ENCODE measurements around the gene SMDT1. TPM values are rescaled to one million over a fixed set of nuclear protein-coding genes. Genes with fewer than 3 reads are reported as not detected.

The SMDT1 gene
- total and polyA plus RNA-seq, 9 of the 15 experiments (the other 6 are each of a cell fraction or from before 2014, with no cell fraction given), result 7.9 to 65.2 (median 14.3) TPM

DNA sequence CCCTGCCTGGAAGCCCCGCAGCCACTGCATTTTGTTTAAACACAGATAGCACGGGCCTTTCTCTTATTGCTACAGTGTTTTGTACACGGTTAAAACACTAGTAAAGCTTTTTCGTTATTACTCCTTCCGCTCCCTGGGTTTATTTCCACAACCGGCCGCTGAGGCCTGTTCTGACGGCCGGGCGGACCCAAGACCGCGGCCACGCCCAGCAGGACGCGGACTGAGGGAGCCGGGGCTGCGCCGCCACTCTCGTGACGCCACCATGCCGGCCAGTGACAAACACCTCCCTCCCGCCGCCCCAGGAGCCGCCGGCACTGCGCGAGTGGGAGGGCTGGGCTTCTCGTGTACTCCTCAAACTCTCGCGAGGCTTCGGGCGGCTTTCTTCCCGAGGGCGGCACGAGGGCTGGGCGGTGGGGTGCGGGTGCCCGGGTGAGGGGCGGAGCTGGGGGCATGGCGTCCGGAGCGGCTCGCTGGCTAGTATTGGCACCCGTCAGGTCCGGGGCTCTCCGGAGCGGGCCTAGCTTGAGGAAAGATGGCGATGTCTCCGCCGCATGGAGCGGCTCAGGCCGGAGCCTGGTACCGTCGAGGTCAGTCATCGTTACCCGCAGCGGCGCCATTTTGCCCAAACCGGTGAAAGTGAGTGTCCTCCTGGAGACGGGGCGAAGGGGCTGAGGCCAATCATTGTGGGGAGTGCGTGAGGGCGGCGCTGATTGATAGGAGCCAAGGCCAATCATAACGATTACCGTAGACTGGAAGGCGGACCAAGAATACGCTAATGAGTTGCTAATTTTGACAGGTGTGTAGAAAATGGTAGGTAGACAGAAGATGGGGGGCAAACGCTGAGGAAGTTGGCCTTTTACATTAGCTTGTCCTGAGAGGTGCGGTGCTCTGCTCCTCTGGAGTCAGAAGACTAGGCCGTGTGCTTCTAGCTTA, at the start of gene SMDT1 (continued):
- TF ChIP-seq, protein P1, sequence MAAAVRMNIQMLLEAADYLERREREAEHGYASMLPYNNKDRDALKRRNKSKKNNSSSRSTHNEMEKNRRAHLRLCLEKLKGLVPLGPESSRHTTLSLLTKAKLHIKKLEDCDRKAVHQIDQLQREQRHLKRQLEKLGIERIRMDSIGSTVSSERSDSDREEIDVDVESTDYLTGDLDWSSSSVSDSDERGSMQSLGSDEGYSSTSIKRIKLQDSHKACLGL (CRISPR knock-in tag; IDR thresholded peaks at IDR 0.05; ENCODE audit: borderline replicate concordance, poor library complexity, severe bottlenecking), result no peak
- TF ChIP-seq NR4A1 (CRISPR knock-in tag; IDR thresholded peaks at IDR 0.05), result no peak
- peak; percentile 86 for TF ChIP-seq NR4A1 (tag; IDR thresholded peaks at IDR 0.05)
- TF ChIP-seq CCNT2 (IDR thresholded peaks at IDR 0.05; ENCODE audit: borderline replicate concordance, extremely low read depth, insufficient read length, low read depth, low read length), result peak; percentile 82
- peak; percentile 85 for TF ChIP-seq KLF13 (tag; IDR thresholded peaks at IDR 0.05; ENCODE audit: borderline replicate concordance, low read depth)
- no peak for TF ChIP-seq BMI1 (IDR thresholded peaks at IDR 0.05; ENCODE audit: low read length)
- TF ChIP-seq PYGO2 (tag; IDR thresholded peaks at IDR 0.05), result no peak
- TF ChIP-seq RFX7 (CRISPR knock-in tag; IDR thresholded peaks at IDR 0.05), result 0 out of 2 replicates have a peak, but pooled peaks have one; percentile 20
- TF ChIP-seq NR3C1 (CRISPR knock-in tag; IDR thresholded peaks at IDR 0.05), result no peak
- TF ChIP-seq ZNF444 (CRISPR knock-in tag; IDR thresholded peaks at IDR 0.05), result no peak
- peak; percentile 70; the same call in 1 of the 2 replicates for TF ChIP-seq MTA3 (IDR thresholded peaks at IDR 0.05; ENCODE audit: borderline replicate concordance)
- TF ChIP-seq, protein P2, sequence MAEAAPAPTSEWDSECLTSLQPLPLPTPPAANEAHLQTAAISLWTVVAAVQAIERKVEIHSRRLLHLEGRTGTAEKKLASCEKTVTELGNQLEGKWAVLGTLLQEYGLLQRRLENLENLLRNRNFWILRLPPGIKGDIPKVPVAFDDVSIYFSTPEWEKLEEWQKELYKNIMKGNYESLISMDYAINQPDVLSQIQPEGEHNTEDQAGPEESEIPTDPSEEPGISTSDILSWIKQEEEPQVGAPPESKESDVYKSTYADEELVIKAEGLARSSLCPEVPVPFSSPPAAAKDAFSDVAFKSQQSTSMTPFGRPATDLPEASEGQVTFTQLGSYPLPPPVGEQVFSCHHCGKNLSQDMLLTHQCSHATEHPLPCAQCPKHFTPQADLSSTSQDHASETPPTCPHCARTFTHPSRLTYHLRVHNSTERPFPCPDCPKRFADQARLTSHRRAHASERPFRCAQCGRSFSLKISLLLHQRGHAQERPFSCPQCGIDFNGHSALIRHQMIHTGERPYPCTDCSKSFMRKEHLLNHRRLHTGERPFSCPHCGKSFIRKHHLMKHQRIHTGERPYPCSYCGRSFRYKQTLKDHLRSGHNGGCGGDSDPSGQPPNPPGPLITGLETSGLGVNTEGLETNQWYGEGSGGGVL (CRISPR knock-in tag; IDR thresholded peaks at IDR 0.05), result no peak
- TF ChIP-seq ZFP36 (IDR thresholded peaks at IDR 0.05; ENCODE audit: low read depth, low read length, partially characterized antibody), result no peak
- TF ChIP-seq, protein P3, sequence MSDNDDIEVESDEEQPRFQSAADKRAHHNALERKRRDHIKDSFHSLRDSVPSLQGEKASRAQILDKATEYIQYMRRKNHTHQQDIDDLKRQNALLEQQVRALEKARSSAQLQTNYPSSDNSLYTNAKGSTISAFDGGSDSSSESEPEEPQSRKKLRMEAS (CRISPR knock-in tag; IDR thresholded peaks at IDR 0.05), result peak; percentile 75
- no peak for TF ChIP-seq ZNF408 (CRISPR knock-in tag; IDR thresholded peaks at IDR 0.05; ENCODE audit: low read depth)
- no peak for TF ChIP-seq STAG1 (CRISPR knock-in tag; IDR thresholded peaks at IDR 0.05; ENCODE audit: borderline replicate concordance)
- no peak for TF ChIP-seq ZNF24 (IDR thresholded peaks at IDR 0.05)
- TF ChIP-seq, protein P4, sequence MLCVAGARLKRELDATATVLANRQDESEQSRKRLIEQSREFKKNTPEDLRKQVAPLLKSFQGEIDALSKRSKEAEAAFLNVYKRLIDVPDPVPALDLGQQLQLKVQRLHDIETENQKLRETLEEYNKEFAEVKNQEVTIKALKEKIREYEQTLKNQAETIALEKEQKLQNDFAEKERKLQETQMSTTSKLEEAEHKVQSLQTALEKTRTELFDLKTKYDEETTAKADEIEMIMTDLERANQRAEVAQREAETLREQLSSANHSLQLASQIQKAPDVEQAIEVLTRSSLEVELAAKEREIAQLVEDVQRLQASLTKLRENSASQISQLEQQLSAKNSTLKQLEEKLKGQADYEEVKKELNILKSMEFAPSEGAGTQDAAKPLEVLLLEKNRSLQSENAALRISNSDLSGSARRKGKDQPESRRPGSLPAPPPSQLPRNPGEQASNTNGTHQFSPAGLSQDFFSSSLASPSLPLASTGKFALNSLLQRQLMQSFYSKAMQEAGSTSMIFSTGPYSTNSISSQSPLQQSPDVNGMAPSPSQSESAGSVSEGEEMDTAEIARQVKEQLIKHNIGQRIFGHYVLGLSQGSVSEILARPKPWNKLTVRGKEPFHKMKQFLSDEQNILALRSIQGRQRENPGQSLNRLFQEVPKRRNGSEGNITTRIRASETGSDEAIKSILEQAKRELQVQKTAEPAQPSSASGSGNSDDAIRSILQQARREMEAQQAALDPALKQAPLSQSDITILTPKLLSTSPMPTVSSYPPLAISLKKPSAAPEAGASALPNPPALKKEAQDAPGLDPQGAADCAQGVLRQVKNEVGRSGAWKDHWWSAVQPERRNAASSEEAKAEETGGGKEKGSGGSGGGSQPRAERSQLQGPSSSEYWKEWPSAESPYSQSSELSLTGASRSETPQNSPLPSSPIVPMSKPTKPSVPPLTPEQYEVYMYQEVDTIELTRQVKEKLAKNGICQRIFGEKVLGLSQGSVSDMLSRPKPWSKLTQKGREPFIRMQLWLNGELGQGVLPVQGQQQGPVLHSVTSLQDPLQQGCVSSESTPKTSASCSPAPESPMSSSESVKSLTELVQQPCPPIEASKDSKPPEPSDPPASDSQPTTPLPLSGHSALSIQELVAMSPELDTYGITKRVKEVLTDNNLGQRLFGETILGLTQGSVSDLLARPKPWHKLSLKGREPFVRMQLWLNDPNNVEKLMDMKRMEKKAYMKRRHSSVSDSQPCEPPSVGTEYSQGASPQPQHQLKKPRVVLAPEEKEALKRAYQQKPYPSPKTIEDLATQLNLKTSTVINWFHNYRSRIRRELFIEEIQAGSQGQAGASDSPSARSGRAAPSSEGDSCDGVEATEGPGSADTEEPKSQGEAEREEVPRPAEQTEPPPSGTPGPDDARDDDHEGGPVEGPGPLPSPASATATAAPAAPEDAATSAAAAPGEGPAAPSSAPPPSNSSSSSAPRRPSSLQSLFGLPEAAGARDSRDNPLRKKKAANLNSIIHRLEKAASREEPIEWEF (CRISPR knock-in tag; IDR thresholded peaks at IDR 0.05), result peak; percentile 84
- TF ChIP-seq SP1 (CRISPR knock-in tag; IDR thresholded peaks at IDR 0.05), result peak; percentile 75
- no peak for TF ChIP-seq XRCC4 (IDR thresholded peaks at IDR 0.05; ENCODE audit: extremely low read depth, insufficient read depth, insufficient read length)

Data from K562 (cell line).